GM12878 (cell line): ENCODE measurements around the gene CAMLG. TPM values are rescaled to one million over a fixed set of nuclear protein-coding genes. Genes with fewer than 3 reads are reported as not detected.

Source experiments
- ATAC-seq: fragments of 200-7000 bp; cut with Tn5 transposase; 3 replicates; pipeline ENCODE4 v1.9.1; 2020; ENCODE audit warnings: mild to moderate bottlenecking, moderate library complexity
- BruUV-seq: library from RNA; stranded (reverse); fragments of 400-500 nt; replicated peaks from 2 replicates; lab custom pipeline; 2021; lab: Mats Ljungman, UMichigan
- CTCF ChIA-PET: fragments of 300-600 bp; sonication (Branson Sonifier 250); formaldehyde crosslinking; extraction: SDS; loops from one replicate; lab custom pipeline; 2021; ENCODE audit warnings: inconsistent platforms; lab: Yijun Ruan, JAX
- POLR2A ChIA-PET: fragments of 350-600 bp; formaldehyde crosslinking; extraction: SDS; loops from one replicate; lab custom pipeline; 2021; ENCODE audit warnings: inconsistent platforms; lab: Charles Lee
- RAD21 ChIA-PET: fragments of 300-600 bp; sonication (Branson Sonifier 250); formaldehyde crosslinking; loops from one replicate; lab custom pipeline; 2023; ENCODE audit warnings: antibody characterized with exemption; ENCODE audit not compliant: unreplicated experiment; lab: Charles Lee
- SMC1A ChIA-PET: fragments of 300-600 bp; sonication (Branson Sonifier 250); formaldehyde crosslinking; loops from one replicate; lab custom pipeline; 2023; ENCODE audit not compliant: unreplicated experiment, uncharacterized antibody; lab: Charles Lee
- DNase-seq: peaks from one replicate; pipeline ENCODE4 v3.0.0-alpha.2; 2011; ENCODE audit warnings: low read depth, low spot score
- FAIRE-seq: peaks from 3 replicates; lab custom pipeline; 2011; peaks lifted over from hg19 to GRCh38; lab: Jason Lieb, UNC
- H2AFZ ChIP-seq: 2 replicates; pipeline ENCODE4 v1.6.0; 2011; ENCODE audit warnings: low read depth, low read length, control low read depth; ENCODE audit not compliant: control insufficient read depth
- H3K27ac ChIP-seq: 2 replicates; pipeline ENCODE4 v1.5.1; 2011; ENCODE audit warnings: control low read depth; ENCODE audit not compliant: control insufficient read depth, insufficient read depth
- H3K27me3 ChIP-seq, 2 experiments: replicated peaks in 1 of 2; 2 replicates each; pipeline versions ENCODE4 v1.6.0 to v1.6.1; 2011; ENCODE audit warnings: low read length in 1 of 2; ENCODE audit not compliant: control insufficient read depth in 2 of 2, insufficient read depth in 2 of 2
- H3K36me3 ChIP-seq, 2 experiments: 2 replicates each; pipeline ENCODE4 v1.5.1; 2011; ENCODE audit warnings: low read length in 1 of 2; ENCODE audit not compliant: control insufficient read depth in 2 of 2, insufficient read depth in 2 of 2
- H3K4me1 ChIP-seq: 2 replicates; pipeline ENCODE4 v1.6.1; 2011; ENCODE audit warnings: mild to moderate bottlenecking, low read length, moderate library complexity, mixed read lengths; ENCODE audit not compliant: control insufficient read depth, insufficient read depth
- H3K4me2 ChIP-seq: 2 replicates; pipeline ENCODE4 v1.6.0; 2011; ENCODE audit warnings: control low read depth; ENCODE audit not compliant: control insufficient read depth, insufficient read depth
- H3K4me3 ChIP-seq: fragments of 200-600 bp; sonication (generic); 2 replicates; pipeline ENCODE4 v1.5.1; 2016
- H3K79me2 ChIP-seq: 2 replicates; pipeline ENCODE4 v1.6.0; 2011; ENCODE audit warnings: low read length; ENCODE audit not compliant: control insufficient read depth, insufficient read depth
- H3K9ac ChIP-seq: 2 replicates; pipeline ENCODE4 v1.8.0; 2011; ENCODE audit warnings: low read length, control low read depth, mixed read lengths; ENCODE audit not compliant: control insufficient read depth, insufficient read depth
- H3K9me3 ChIP-seq: replicated peaks from 3 replicates; pipeline ENCODE4 v1.5.1; 2011; ENCODE audit warnings: mild to moderate bottlenecking, low read length; ENCODE audit not compliant: control insufficient read depth, insufficient read depth
- H4K20me1 ChIP-seq: 2 replicates; pipeline ENCODE4 v1.6.0; 2011; ENCODE audit not compliant: control insufficient read depth, insufficient read depth
- CREB1 ChIP-seq: IDR thresholded peaks from 2 replicates; pipeline ENCODE4 v1.6.1; 2012; ENCODE audit warnings: low read depth, mild to moderate bottlenecking, inconsistent platforms
- ESRRA ChIP-seq: IDR thresholded peaks from 2 replicates; pipeline ENCODE4 v1.6.1; 2012; ENCODE audit warnings: mild to moderate bottlenecking, low read length, improper control_type of control experiment
- HDGF ChIP-seq: fragments of 450-650 bp; IDR thresholded peaks from 2 replicates; pipeline ENCODE4 v1.6.1; 2016; ENCODE audit warnings: antibody characterized with exemption
- IKZF2 ChIP-seq, 2 experiments: fragments of 450-650 bp; IDR thresholded peaks; 2 replicates each; pipeline ENCODE4 v1.6.1; 2017; ENCODE audit warnings: mild to moderate bottlenecking in 2 of 2, moderate library complexity in 2 of 2
- NBN ChIP-seq: fragments of 450-650 bp; IDR thresholded peaks from 2 replicates; pipeline ENCODE4 v1.6.1; 2016
- NFXL1 ChIP-seq: fragments of 450-650 bp; IDR thresholded peaks from 2 replicates; pipeline ENCODE4 v1.6.1; 2017; ENCODE audit warnings: antibody characterized with exemption, mild to moderate bottlenecking, borderline replicate concordance
- PAX5 ChIP-seq: IDR thresholded peaks from 2 replicates; pipeline ENCODE4 v1.6.1; 2011; ENCODE audit warnings: low read depth, low read length, borderline replicate concordance
- RAD51 ChIP-seq: fragments of 450-650 bp; IDR thresholded peaks from 2 replicates; pipeline ENCODE4 v1.6.1; 2016; ENCODE audit warnings: moderate library complexity, mild to moderate bottlenecking, inconsistent platforms
- RBBP5 ChIP-seq: fragments of 200-600 bp; sonication (generic); conservative IDR thresholded peaks from 2 replicates; pipeline ENCODE4 v1.6.1; 2016
- SMAD1 ChIP-seq: fragments of 450-650 bp; IDR thresholded peaks from 2 replicates; pipeline ENCODE4 v1.6.1; 2018; ENCODE audit warnings: mild to moderate bottlenecking, low read depth; ENCODE audit not compliant: partially characterized antibody
- STAT1 ChIP-seq: fragments of 450-650 bp; conservative IDR thresholded peaks from 2 replicates; pipeline ENCODE4 v1.6.1; 2014; ENCODE audit warnings: antibody characterized with exemption, mild to moderate bottlenecking
- TCF3 ChIP-seq: IDR thresholded peaks from 2 replicates; pipeline ENCODE4 v1.6.1; 2012; ENCODE audit warnings: low read depth, mild to moderate bottlenecking, low read length, borderline replicate concordance; ENCODE audit not compliant: insufficient read depth
- ZBED1 ChIP-seq: IDR thresholded peaks from 2 replicates; pipeline ENCODE4 v1.6.1; 2016; ENCODE audit warnings: borderline replicate concordance
- ZNF384 ChIP-seq: IDR thresholded peaks from 2 replicates; pipeline ENCODE4 v1.6.1; 2012; ENCODE audit warnings: low read depth, mild to moderate bottlenecking, low read length, improper control_type of control experiment, borderline replicate concordance
- ZNF622 ChIP-seq: fragments of 450-650 bp; IDR thresholded peaks from 2 replicates; pipeline ENCODE4 v1.6.1; 2017; ENCODE audit warnings: mild to moderate bottlenecking, inconsistent platforms
- WGBS: methylation state at CpG from one replicate; pipeline ENCODE4 v1.1.6; 2016; ENCODE audit warnings: low lambda C conversion rate; ENCODE audit not compliant: insufficient replicate concordance, insufficient coverage; ENCODE audit errors: missing lambda C conversion rate; 5-methylcytosine and 5-hydroxymethylcytosine counted together
- in situ Hi-C: fragments of 300-500 bp; cut with MboI; formaldehyde crosslinking; loops from 9 replicates; pipeline ENCODE4 v1.14.3; 2018; ENCODE audit warnings: mixed read lengths
- intact Hi-C: fragments of 100-400 bp; cut with micrococcal nuclease; formaldehyde crosslinking; loops from one replicate; pipeline ENCODE4 v1.14.2; 2022; ENCODE audit not compliant: unreplicated experiment
- polyA plus RNA-seq, 11 experiments: library from polyadenylated mRNA; depleted of rRNA in 4 of 11; unstranded in 6 of 11; stranded (reverse) in 5 of 11; fragments of >200 nt; fragmentation: Nextera tagmentation in 4 of 11; fragmentation: Illumina TruSeq in 1 of 11; extraction: Ambion mirVana in 4 of 11; extraction: Trizol in 1 of 11; gene quantifications; 1 replicate in 1 of 11; 2 replicates in 10 of 11; pipeline versions ENCODE4 v1.2.1 to v1.2.3, GENCODE V29; 2011 to 2016; ENCODE audit warnings: inconsistent platforms in 2 of 11, missing spikeins in 2 of 11, low read depth in 1 of 11
- total RNA-seq, 4 experiments: library from RNA; depleted of rRNA in 3 of 4; stranded (reverse); fragments of >200 nt in 3 of 4; fragmentation: Illumina TruSeq in 1 of 4; extraction: Trizol in 1 of 4; gene quantifications; 2 replicates each; pipeline versions ENCODE4 v1.2.1 to v1.2.3, GENCODE V29; 2013 to 2021
- TF ChIP-seq, protein P1 (sequence below): IDR thresholded peaks from 2 replicates; pipeline ENCODE4 v1.6.1; 2011; ENCODE audit warnings: borderline replicate concordance, low read depth, mild to moderate bottlenecking, moderate library complexity, low read length; ENCODE audit not compliant: insufficient read depth, poor library complexity, severe bottlenecking
- TF ChIP-seq, protein P2 (sequence below), 3 experiments: IDR thresholded peaks in 2 of 3; conservative IDR thresholded peaks in 1 of 3; 2 replicates each; pipeline ENCODE4 v1.5.1; 2011; ENCODE audit warnings: low read depth in 3 of 3, low read length in 3 of 3, mild to moderate bottlenecking in 3 of 3, control low read depth in 2 of 3, moderate library complexity in 2 of 3, inconsistent platforms in 1 of 3, mixed read lengths in 1 of 3; ENCODE audit not compliant: control insufficient read depth in 2 of 3, insufficient read depth in 1 of 3; ENCODE audit errors: extremely low read depth in 1 of 3
- TF ChIP-seq, protein P3 (sequence below): IDR thresholded peaks from 2 replicates; pipeline ENCODE4 v1.6.1; 2012; ENCODE audit warnings: low read depth, low read length, improper control_type of control experiment
- TF ChIP-seq, protein P4 (sequence below): IDR thresholded peaks from 2 replicates; pipeline ENCODE4 v1.6.1; 2011; ENCODE audit warnings: borderline replicate concordance, low read depth, mild to moderate bottlenecking, moderate library complexity, mixed read lengths, low read length; ENCODE audit not compliant: insufficient read depth; ENCODE audit errors: extremely low read length

CAMLG gene
- total and polyA plus RNA-seq, 10 of the 15 experiments (the other 5 are each of a cell fraction or from before 2014, with no cell fraction given), result 18.5 to 51.7 (median 25.5) TPM

DNA sequence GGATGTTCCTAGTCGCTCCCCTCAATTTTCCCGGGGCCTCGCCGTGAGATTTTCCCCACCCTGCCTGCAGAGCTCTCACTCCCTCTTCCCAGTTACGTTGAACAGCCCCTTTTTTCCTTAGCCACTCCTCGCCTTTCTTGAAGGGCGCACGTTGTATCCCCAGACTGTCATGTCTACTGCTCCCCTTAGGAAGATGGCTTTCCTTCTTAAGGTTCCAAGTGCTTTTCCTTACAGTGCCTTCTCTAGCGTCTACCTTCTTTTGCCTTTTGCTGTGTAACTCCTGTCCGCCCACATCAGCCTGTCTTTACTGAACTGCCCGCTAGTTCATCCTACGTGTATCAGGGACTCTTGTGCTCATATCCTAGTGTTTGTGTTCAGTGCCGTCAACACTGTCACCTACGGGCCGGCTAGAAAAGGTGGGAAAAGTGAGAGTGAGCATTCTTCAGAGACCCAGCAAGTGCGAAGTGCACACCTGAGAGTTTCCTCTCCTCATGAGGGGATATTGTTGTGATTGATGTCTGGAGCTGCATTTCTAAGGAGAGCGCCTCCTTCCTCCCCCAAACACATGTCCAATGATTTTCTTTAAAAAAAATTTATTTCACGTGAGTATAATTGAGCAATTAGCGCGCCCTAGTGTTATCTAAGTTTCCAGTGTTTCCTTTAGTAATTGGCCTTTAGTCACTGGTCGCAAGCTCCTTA, 764 bp downstream of the CAMLG start:
- Histone ChIP-seq H3K27me3 (no peaks in the 10 kb centered on the region), H3K27ac (peak overlapping the region; percentile 71), H3K36me3 (no peaks in the 10 kb centered on the region; a peak in 1 of 4 replicates), H3K79me2 (peaks cover 29% of the 10 kb centered on the region), H2AFZ (peak overlapping the region; percentile 100), H3K9me3 (no peaks in the 10 kb centered on the region), H3K4me1 (no peaks in the 10 kb centered on the region), H3K9ac (peak overlapping the region; percentile 86), H3K4me2 (peak overlapping the region; percentile 92), H3K4me3 (peak overlapping the region; percentile 90), H4K20me1 (no peaks in the 10 kb centered on the region)
- ChIA-PET POLR2A (interaction anchor here (0.6 to 3.6 kb wide), 10 partner anchors 19 to 513 kb away, joined by 3 to 23 read pairs (median 4); partner anchors contain the start of genes DDX46, PCBD2, PPP2CA and SEC24A), SMC1A (interaction anchor here (0.5 to 3.9 kb wide), 15 partner anchors 13 to 166 kb away, joined by 3 to 28 read pairs (median 4); partner anchors contain the start of genes DDX46, PCBD2 and TXNDC15), RAD21 (interaction anchor here (0.6 to 2.7 kb wide), 20 partner anchors 12 to 437 kb away, joined by 3 to 24 read pairs (median 4); partner anchors contain the start of genes C5orf24, DDX46, PCBD2 and TXNDC15), CTCF (interaction anchor here (0.6 to 5.3 kb wide), 25 partner anchors 10 to 695 kb away, joined by 3 to 71 read pairs (median 4); partner anchors contain the start of genes C5orf24, DDX46, PCBD2 and TXNDC15)
- under 1% methylated on average over 21 of the region's 21 CpGs for WGBS
- intact Hi-C loops (loop anchor here (1.0 to 10.0 kb wide), 4 partner anchors 19 to 514 kb away; partner anchors contain the start of genes DDX46 and PPP2CA), in situ Hi-C loops (loop anchor here (5.0 to 25.0 kb wide), 2 partner anchors 163 to 448 kb away; no protein-coding TSS in a partner anchor)
- BruUV-seq, result TSS peak; percentile 59
- FAIRE-seq (no peak), DNase-seq (no peak), ATAC-seq (peak; percentile 66)
- TF ChIP-seq, protein P1, sequence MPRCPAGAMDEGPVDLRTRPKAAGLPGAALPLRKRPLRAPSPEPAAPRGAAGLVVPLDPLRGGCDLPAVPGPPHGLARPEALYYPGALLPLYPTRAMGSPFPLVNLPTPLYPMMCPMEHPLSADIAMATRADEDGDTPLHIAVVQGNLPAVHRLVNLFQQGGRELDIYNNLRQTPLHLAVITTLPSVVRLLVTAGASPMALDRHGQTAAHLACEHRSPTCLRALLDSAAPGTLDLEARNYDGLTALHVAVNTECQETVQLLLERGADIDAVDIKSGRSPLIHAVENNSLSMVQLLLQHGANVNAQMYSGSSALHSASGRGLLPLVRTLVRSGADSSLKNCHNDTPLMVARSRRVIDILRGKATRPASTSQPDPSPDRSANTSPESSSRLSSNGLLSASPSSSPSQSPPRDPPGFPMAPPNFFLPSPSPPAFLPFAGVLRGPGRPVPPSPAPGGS, result no peak
- TF ChIP-seq, protein P2, sequence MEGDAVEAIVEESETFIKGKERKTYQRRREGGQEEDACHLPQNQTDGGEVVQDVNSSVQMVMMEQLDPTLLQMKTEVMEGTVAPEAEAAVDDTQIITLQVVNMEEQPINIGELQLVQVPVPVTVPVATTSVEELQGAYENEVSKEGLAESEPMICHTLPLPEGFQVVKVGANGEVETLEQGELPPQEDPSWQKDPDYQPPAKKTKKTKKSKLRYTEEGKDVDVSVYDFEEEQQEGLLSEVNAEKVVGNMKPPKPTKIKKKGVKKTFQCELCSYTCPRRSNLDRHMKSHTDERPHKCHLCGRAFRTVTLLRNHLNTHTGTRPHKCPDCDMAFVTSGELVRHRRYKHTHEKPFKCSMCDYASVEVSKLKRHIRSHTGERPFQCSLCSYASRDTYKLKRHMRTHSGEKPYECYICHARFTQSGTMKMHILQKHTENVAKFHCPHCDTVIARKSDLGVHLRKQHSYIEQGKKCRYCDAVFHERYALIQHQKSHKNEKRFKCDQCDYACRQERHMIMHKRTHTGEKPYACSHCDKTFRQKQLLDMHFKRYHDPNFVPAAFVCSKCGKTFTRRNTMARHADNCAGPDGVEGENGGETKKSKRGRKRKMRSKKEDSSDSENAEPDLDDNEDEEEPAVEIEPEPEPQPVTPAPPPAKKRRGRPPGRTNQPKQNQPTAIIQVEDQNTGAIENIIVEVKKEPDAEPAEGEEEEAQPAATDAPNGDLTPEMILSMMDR (IDR thresholded peaks at IDR 0.05 in 2 of 3, conservative IDR thresholded peaks at IDR 0.05 in 1 of 3; ENCODE audit: control insufficient read depth in 2 of 3, extremely low read depth in 1 of 3, insufficient read depth in 1 of 3, low read depth in 3 of 3, low read length in 3 of 3), result peak in 2 of 3 experiments; percentile 21 to 24; a peak in 3 of 6 replicates
- TF ChIP-seq TCF3, result no peak
- TF ChIP-seq HDGF, result 0 out of 2 replicates have a peak, but pooled peaks have one; percentile 37
- no peak for TF ChIP-seq STAT1
- no peak for TF ChIP-seq RAD51
- TF ChIP-seq ZNF622, result no peak
- peak; percentile 23 to 68; a peak in 3 of 4 replicates for TF ChIP-seq IKZF2 (IDR thresholded peaks at IDR 0.05)
- TF ChIP-seq NBN, result 0 out of 2 replicates have a peak, but pooled peaks have one; percentile 22
- TF ChIP-seq PAX5, result no peak
- TF ChIP-seq ZNF384, result peak; percentile 38; the same call in 1 of the 2 replicates
- no peak for TF ChIP-seq NFXL1
- TF ChIP-seq, protein P3, sequence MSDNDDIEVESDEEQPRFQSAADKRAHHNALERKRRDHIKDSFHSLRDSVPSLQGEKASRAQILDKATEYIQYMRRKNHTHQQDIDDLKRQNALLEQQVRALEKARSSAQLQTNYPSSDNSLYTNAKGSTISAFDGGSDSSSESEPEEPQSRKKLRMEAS, result no peak
- TF ChIP-seq RBBP5, result no peak
- TF ChIP-seq, protein P4, sequence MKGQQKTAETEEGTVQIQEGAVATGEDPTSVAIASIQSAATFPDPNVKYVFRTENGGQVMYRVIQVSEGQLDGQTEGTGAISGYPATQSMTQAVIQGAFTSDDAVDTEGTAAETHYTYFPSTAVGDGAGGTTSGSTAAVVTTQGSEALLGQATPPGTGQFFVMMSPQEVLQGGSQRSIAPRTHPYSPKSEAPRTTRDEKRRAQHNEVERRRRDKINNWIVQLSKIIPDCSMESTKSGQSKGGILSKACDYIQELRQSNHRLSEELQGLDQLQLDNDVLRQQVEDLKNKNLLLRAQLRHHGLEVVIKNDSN, result no peak
- TF ChIP-seq CREB1, result no peak
- no peak for TF ChIP-seq ZBED1
- no peak for TF ChIP-seq SMAD1
- no peak for TF ChIP-seq ESRRA
